Breast epithelium (tissue), 3 donors: ENCODE results near the gene CAB39.

ENCODE experiments used
- POLR2A ChIP-seq: fragments of 450-650 bp; IDR thresholded peaks from one replicate; pipeline ENCODE4 v1.6.1; 2016; ENCODE audit warnings: antibody characterized with exemption, mild to moderate bottlenecking, moderate library complexity
- POLR2AphosphoS5 ChIP-seq, 3 donors: sonication (generic); formaldehyde crosslinking; IDR thresholded peaks; one replicate each; pipeline ENCODE4 v1.6.1; 2017; ENCODE audit warnings: antibody characterized with exemption in 3 of 3
- TF ChIP-seq, protein P1 (sequence below), 3 donors: fragments of 450-650 bp; IDR thresholded peaks; one replicate each; pipeline ENCODE4 v1.5.1; 2016 to 2017; ENCODE audit warnings: antibody characterized with exemption in 3 of 3, mild to moderate bottlenecking in 3 of 3, moderate library complexity in 3 of 3

DNA sequence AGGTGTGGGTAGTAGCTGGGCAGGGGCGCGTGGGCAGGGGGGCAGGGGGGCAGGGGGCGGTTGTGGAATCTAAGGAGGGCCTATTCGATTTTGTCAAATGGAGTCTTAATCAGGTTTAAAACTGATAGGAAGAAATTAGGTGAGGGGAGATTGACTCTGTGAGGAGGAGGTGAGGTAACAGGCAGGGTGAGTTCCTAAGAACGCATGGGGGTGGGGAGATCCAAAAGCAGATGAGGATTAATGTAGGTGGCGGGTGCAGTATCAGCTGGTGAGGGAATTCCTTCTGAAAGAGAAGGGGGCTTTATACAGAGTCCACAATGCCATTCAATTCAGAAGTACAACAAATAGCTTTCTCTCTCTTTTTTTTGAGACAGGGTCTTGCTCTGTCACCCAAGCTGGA, 72.7 kb downstream of the CAB39 start:
- TF ChIP-seq, protein P1, sequence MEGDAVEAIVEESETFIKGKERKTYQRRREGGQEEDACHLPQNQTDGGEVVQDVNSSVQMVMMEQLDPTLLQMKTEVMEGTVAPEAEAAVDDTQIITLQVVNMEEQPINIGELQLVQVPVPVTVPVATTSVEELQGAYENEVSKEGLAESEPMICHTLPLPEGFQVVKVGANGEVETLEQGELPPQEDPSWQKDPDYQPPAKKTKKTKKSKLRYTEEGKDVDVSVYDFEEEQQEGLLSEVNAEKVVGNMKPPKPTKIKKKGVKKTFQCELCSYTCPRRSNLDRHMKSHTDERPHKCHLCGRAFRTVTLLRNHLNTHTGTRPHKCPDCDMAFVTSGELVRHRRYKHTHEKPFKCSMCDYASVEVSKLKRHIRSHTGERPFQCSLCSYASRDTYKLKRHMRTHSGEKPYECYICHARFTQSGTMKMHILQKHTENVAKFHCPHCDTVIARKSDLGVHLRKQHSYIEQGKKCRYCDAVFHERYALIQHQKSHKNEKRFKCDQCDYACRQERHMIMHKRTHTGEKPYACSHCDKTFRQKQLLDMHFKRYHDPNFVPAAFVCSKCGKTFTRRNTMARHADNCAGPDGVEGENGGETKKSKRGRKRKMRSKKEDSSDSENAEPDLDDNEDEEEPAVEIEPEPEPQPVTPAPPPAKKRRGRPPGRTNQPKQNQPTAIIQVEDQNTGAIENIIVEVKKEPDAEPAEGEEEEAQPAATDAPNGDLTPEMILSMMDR (IDR thresholded peaks at IDR 0.05): no peak
- no peak for TF ChIP-seq POLR2AphosphoS5 (IDR thresholded peaks at IDR 0.05)
- TF ChIP-seq POLR2A: no peak
